H1 (cell line): ENCODE results near the gene MYRIP.

Experiments used
- EP300 ChIP-seq, 2 experiments: IDR thresholded peaks; 1 replicate in 1 of 2; 2 replicates in 1 of 2; pipeline ENCODE4 v1.6.1; 2011 to 2012; ENCODE audit warnings: low read depth in 2 of 2, low read length in 2 of 2, mild to moderate bottlenecking in 2 of 2, borderline replicate concordance in 1 of 2, inconsistent platforms in 1 of 2, moderate library complexity in 1 of 2
- POLR2A ChIP-seq, 2 experiments: IDR thresholded peaks; 1 replicate in 1 of 2; 2 replicates in 1 of 2; pipeline ENCODE4 v1.6.1; 2011; ENCODE audit warnings: low read depth in 2 of 2, low read length in 2 of 2, mild to moderate bottlenecking in 2 of 2; ENCODE audit errors: control extremely low read depth in 1 of 2
- SIN3A ChIP-seq, 2 experiments: IDR thresholded peaks in 1 of 2; conservative IDR thresholded peaks in 1 of 2; 2 replicates each; pipeline ENCODE4 v1.6.1; 2011 to 2012; ENCODE audit warnings: low read length in 2 of 2, improper control_type of control experiment in 1 of 2, low read depth in 1 of 2, mild to moderate bottlenecking in 1 of 2

GRCh38 chr3:39849992-39850715 is 40.7 kb downstream of the MYRIP start:
- no peak for TF ChIP-seq POLR2A (IDR thresholded peaks at IDR 0.05; ENCODE audit: control extremely low read depth in 1 of 2, low read depth in 2 of 2, low read length in 2 of 2)
- no peak for TF ChIP-seq SIN3A (conservative IDR thresholded peaks at IDR 0.05 in 1 of 2, IDR thresholded peaks at IDR 0.05 in 1 of 2; ENCODE audit: low read depth in 1 of 2, low read length in 2 of 2)
- TF ChIP-seq EP300 (IDR thresholded peaks at IDR 0.05; ENCODE audit: borderline replicate concordance in 1 of 2, low read depth in 2 of 2, low read length in 2 of 2): no peak
